ENCODE results near the gene IFT27. TPM values are rescaled to one million over a fixed set of nuclear protein-coding genes. Genes with fewer than 3 reads are reported as not detected.
A peak's percentile ranks its signal among the peaks of the same experiment; 100 is the strongest.

IFT27 gene
- total and polyA plus RNA-seq, 2 donors (not counting 1 experiment from before 2014, with no cell fraction given), result 14.1 to 19.0 TPM

DNA sequence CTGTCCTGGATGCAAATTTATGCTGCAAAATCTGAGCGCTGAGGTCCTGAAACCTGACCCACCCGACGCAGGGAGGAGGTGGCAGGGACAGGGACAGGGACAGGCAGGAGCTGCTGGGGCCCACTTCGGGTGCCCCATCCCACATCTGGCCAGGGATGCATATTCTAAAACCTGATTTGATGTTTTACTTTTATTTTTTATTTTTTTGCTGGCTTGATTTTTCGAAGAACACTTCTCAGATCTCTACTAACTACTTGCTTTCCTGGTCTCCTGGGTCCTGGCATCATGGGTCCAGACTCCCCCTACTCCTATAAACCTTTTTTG, 41.6 kb upstream of the IFT27 start:
- Histone ChIP-seq H3K9me3 (ENCODE audit: control insufficient read depth, insufficient read depth, low read depth, low read length) (no peaks in the 10 kb centered on the region), H3K27me3 (ENCODE audit: control insufficient read depth, insufficient read depth, low read length) (peaks cover 38% of the 10 kb centered on the region), H3K4me2 (ENCODE audit: extremely low read depth, insufficient read depth, low read length) (no peak overlapping the region), H3K79me2 (ENCODE audit: control insufficient read depth, insufficient read depth, low read length) (no peaks in the 10 kb centered on the region), H4K20me1 (ENCODE audit: control insufficient read depth, extremely low read depth, insufficient read depth, low read length) (no peaks in the 10 kb centered on the region), H2AFZ (ENCODE audit: low read length) (no peak overlapping the region), H3K4me3 (replicated peaks in 1 of 4; ENCODE audit: control extremely low read depth in 1 of 4, insufficient read depth in 1 of 4, low read depth in 3 of 4, low read length in 4 of 4) (no peak overlapping the region), H3K4me1 (ENCODE audit: control insufficient read depth, extremely low read depth, insufficient read depth, low read length) (no peaks in the 10 kb centered on the region), H3K27ac (ENCODE audit: insufficient read depth, low read length) (no peak overlapping the region), H3K36me3 (ENCODE audit: control insufficient read depth, insufficient read depth, low read length) (no peaks in the 10 kb centered on the region), H3K9ac (ENCODE audit: insufficient read depth, low read length) (no peak overlapping the region)
- no peak for DNase-seq (ENCODE audit: low read depth in 2 of 2)
- TF ChIP-seq EZH2 (IDR thresholded peaks at IDR 0.05; ENCODE audit: low read length, missing control alignments), result no peak
- TF ChIP-seq, protein P1, sequence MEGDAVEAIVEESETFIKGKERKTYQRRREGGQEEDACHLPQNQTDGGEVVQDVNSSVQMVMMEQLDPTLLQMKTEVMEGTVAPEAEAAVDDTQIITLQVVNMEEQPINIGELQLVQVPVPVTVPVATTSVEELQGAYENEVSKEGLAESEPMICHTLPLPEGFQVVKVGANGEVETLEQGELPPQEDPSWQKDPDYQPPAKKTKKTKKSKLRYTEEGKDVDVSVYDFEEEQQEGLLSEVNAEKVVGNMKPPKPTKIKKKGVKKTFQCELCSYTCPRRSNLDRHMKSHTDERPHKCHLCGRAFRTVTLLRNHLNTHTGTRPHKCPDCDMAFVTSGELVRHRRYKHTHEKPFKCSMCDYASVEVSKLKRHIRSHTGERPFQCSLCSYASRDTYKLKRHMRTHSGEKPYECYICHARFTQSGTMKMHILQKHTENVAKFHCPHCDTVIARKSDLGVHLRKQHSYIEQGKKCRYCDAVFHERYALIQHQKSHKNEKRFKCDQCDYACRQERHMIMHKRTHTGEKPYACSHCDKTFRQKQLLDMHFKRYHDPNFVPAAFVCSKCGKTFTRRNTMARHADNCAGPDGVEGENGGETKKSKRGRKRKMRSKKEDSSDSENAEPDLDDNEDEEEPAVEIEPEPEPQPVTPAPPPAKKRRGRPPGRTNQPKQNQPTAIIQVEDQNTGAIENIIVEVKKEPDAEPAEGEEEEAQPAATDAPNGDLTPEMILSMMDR (conservative IDR thresholded peaks at IDR 0.05 in 1 of 2, IDR thresholded peaks at IDR 0.05 in 1 of 2; ENCODE audit: low read depth in 1 of 2, low read length in 2 of 2), result no peak

DNA sequence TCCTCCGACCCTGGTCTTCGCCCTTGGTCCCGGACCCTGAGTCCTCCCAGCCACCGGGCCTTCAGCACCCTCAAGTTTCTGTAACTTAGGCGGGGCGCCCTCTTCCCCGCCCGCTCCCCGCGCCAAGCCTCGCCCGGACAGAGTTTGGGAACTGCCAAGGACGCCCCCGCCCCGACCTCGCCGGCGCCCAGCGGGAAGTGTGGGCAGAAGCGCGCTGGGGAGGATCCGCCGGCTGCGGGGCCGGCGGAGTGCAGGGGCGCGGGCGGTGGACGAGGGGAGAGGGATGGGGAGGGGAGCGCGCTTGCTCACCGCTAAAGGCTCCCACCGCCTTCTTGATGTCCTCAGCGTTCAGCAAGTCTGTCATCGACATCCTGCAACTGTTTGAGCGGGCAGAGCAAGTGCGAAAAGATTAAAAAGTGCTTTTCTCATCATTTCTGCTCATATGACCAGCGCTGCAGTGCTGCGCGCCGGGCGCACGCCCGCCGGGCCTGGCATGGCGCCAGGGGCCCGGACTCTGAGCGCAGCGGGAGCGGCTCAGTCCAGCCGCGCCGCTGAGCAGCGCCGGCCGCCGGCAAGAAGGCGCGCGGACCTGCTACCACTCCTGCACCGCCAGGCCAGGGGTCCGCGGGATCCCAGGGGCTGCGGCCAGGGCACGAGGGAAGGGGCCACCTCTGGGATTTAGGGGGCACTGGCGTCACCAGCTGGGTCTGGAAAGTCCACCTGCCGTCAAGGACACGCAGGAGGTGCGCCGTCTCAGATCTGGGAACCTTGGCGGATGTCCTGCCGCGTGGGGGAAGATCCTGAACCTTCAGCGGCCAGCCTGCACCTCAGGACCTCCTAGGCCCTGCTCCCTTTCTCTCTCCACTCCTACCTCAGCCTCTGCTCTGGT, 41.0 kb upstream of the IFT27 start, which contains the start of gene PVALB:
PVALB (minus strand) TSS at position 400 of the 889 bp plus-strand sequence; CDS start at position 370, 30 bp downstream.
- peak; percentile 82 for TF ChIP-seq EZH2 (IDR thresholded peaks at IDR 0.05; ENCODE audit: low read length, missing control alignments)
- TF ChIP-seq, protein P1 (conservative IDR thresholded peaks at IDR 0.05 in 1 of 2, IDR thresholded peaks at IDR 0.05 in 1 of 2; ENCODE audit: low read depth in 1 of 2, low read length in 2 of 2), result no peak
- Histone ChIP-seq H3K4me3 (replicated peaks in 1 of 4; ENCODE audit: control extremely low read depth in 1 of 4, insufficient read depth in 1 of 4, low read depth in 3 of 4, low read length in 4 of 4) (no peak within 1 kb of the TSS), H3K79me2 (ENCODE audit: control insufficient read depth, insufficient read depth, low read length) (no peaks in the 10 kb centered on the region), H3K27me3 (ENCODE audit: control insufficient read depth, insufficient read depth, low read length) (peaks cover 38% of the 10 kb centered on the region), H3K4me1 (ENCODE audit: control insufficient read depth, extremely low read depth, insufficient read depth, low read length) (no peaks in the 10 kb centered on the region), H3K36me3 (ENCODE audit: control insufficient read depth, insufficient read depth, low read length) (no peaks in the 10 kb centered on the region), H3K9me3 (ENCODE audit: control insufficient read depth, insufficient read depth, low read depth, low read length) (no peaks in the 10 kb centered on the region), H2AFZ (ENCODE audit: low read length) (no peak within 1 kb of the TSS), H3K4me2 (ENCODE audit: extremely low read depth, insufficient read depth, low read length) (no peak within 1 kb of the TSS), H3K9ac (ENCODE audit: insufficient read depth, low read length) (no peak within 1 kb of the TSS), H4K20me1 (ENCODE audit: control insufficient read depth, extremely low read depth, insufficient read depth, low read length) (no peaks in the 10 kb centered on the region), H3K27ac (ENCODE audit: insufficient read depth, low read length) (no peak within 1 kb of the TSS)
- peak; percentile 22 to 29 for DNase-seq (ENCODE audit: low read depth in 2 of 2)

DNA sequence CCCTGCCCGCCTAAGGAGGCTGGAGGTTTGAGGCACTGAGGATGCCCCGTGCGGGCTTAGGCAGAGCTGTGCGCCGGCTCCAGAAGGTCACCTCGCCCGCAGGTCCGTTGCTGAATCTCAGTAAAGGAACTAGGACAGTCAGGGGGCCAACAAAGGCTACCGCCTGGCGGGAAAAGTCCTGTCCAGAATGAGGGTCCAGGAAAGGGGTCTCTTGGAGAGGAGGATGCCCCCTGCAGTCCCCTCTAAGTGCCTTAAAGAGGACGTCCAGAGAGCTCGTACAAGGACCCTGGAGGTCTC, 40.4 kb upstream of the IFT27 start:
- Histone ChIP-seq H3K27ac (ENCODE audit: insufficient read depth, low read length) (no peak overlapping the region), H3K36me3 (ENCODE audit: control insufficient read depth, insufficient read depth, low read length) (no peaks in the 10 kb centered on the region), H3K79me2 (ENCODE audit: control insufficient read depth, insufficient read depth, low read length) (no peaks in the 10 kb centered on the region), H3K9me3 (ENCODE audit: control insufficient read depth, insufficient read depth, low read depth, low read length) (no peaks in the 10 kb centered on the region), H3K4me1 (ENCODE audit: control insufficient read depth, extremely low read depth, insufficient read depth, low read length) (no peaks in the 10 kb centered on the region), H3K27me3 (ENCODE audit: control insufficient read depth, insufficient read depth, low read length) (peaks cover 38% of the 10 kb centered on the region), H3K9ac (ENCODE audit: insufficient read depth, low read length) (no peak overlapping the region), H3K4me2 (ENCODE audit: extremely low read depth, insufficient read depth, low read length) (no peak overlapping the region), H2AFZ (ENCODE audit: low read length) (no peak overlapping the region), H4K20me1 (ENCODE audit: control insufficient read depth, extremely low read depth, insufficient read depth, low read length) (no peaks in the 10 kb centered on the region), H3K4me3 (replicated peaks in 1 of 4; ENCODE audit: control extremely low read depth in 1 of 4, insufficient read depth in 1 of 4, low read depth in 3 of 4, low read length in 4 of 4) (no peak overlapping the region)
- no peak for DNase-seq (ENCODE audit: low read depth in 2 of 2)
- TF ChIP-seq, protein P1 (conservative IDR thresholded peaks at IDR 0.05 in 1 of 2, IDR thresholded peaks at IDR 0.05 in 1 of 2; ENCODE audit: low read depth in 1 of 2, low read length in 2 of 2), result no peak
- peak; percentile 64 for TF ChIP-seq EZH2 (IDR thresholded peaks at IDR 0.05; ENCODE audit: low read length, missing control alignments)
